Body of pancreas (tissue), 4 donors: ENCODE results near the gene ANKS1A. TPM values are rescaled to one million over a fixed set of nuclear protein-coding genes. Genes with fewer than 3 reads are reported as not detected.

ENCODE experiments used
- ATAC-seq: fragments of 150-250 bp; one replicate; pipeline ENCODE4 v1.9.1; 2016
- DNase-seq, 4 donors: peaks; one replicate each; pipeline ENCODE4 v3.0.0-alpha.2; 2019
- H3K27ac ChIP-seq, 4 donors: fragments of 200-600 bp; sonication (generic); 1 replicate in 3 of 4; 2 replicates in 1 of 4; pipeline versions ENCODE4 v1.5.1 to v1.6.1; 2016 to 2019; ENCODE audit warnings: mild to moderate bottlenecking in 1 of 4, mixed read lengths in 1 of 4, moderate library complexity in 1 of 4
- H3K27me3 ChIP-seq, 2 donors: fragments of 200-600 bp; sonication (generic); one replicate each; pipeline ENCODE4 v1.6.0; 2016; ENCODE audit warnings: mild to moderate bottlenecking in 1 of 2
- H3K36me3 ChIP-seq, 2 donors: fragments of 200-600 bp; sonication (generic); replicated peaks in 1 of 2; 2 replicates each; pipeline ENCODE4 v1.5.1; 2016; ENCODE audit warnings: low read depth in 2 of 2; ENCODE audit not compliant: insufficient read depth in 1 of 2
- H3K4me1 ChIP-seq: fragments of 200-600 bp; sonication (generic); one replicate; pipeline ENCODE4 v1.6.0; 2016
- H3K4me3 ChIP-seq, 2 donors: fragments of 200-600 bp; sonication (generic); 1 replicate in 1 of 2; 2 replicates in 1 of 2; pipeline ENCODE4 v1.5.1; 2016 to 2019
- H3K9me3 ChIP-seq, 3 donors: fragments of 200-600 bp; sonication (generic); 1 replicate in 2 of 3; 2 replicates in 1 of 3; pipeline ENCODE4 v1.5.1; 2016
- CTCF ChIP-seq, 7 experiments: fragments of 450-650 bp in 4 of 7; fragments of 200-600 bp in 3 of 7; sonication (generic) in 3 of 7; IDR thresholded peaks; one replicate each; pipeline ENCODE4 v1.5.1; 2016 to 2019; ENCODE audit warnings: antibody characterized with exemption in 7 of 7
- POLR2A ChIP-seq, 3 donors: fragments of 450-650 bp; IDR thresholded peaks; one replicate each; pipeline ENCODE4 v1.6.1; 2016; ENCODE audit warnings: antibody characterized with exemption in 3 of 3, mild to moderate bottlenecking in 2 of 3
- WGBS, 2 donors: methylation state at CpG; one replicate each; pipeline ENCODE4 v1.1.5; 2017; 5-methylcytosine and 5-hydroxymethylcytosine counted together
- intact Hi-C: fragments of 100-400 bp; cut with DNase I; formaldehyde crosslinking; loops from one replicate; pipeline ENCODE4 v1.15.1; 2023
- total RNA-seq, 2 donors: library from RNA; depleted of rRNA; stranded (reverse); fragments of >200 nt; gene quantifications; one replicate each; pipeline ENCODE4 v1.1.0, GENCODE V29; 2016

ANKS1A gene
- total RNA-seq, 2 donors from 2014 or later = 14.3 to 17.1 TPM

GRCh38 chr6:34888514-34888856 lies 570 bp upstream of the ANKS1A start:
- no peak for ATAC-seq

GRCh38 chr6:34890533-34890925 lies 1.5 kb downstream of the ANKS1A start:
- Histone ChIP-seq H3K9me3 (no peaks in the 10 kb centered on the region), H3K27me3 (no peaks in the 10 kb centered on the region), H3K36me3 (no peaks in the 10 kb centered on the region), H3K4me3 (peak overlapping the region in 1 of 2 donors; percentile 75), H3K27ac (peak overlapping the region in 1 of 4 donors; percentile 91), H3K4me1 (peaks cover 46% of the 10 kb centered on the region)
- WGBS, 2 donors = 31 to 45% methylated on average over 7 of the region's 7 CpGs
- ATAC-seq = no peak
- intact Hi-C loops = no loop called here
- TF ChIP-seq POLR2A (IDR thresholded peaks at IDR 0.05) = no peak
- DNase-seq = no peak

More at GRCh38 chr6:34888514-34888856, 570 bp upstream of the ANKS1A start:
- no peak for DNase-seq
- H3K27me3 ChIP-seq = no peaks in the 10 kb centered on the region
- no peaks in the 10 kb centered on the region for H3K36me3 ChIP-seq
- peak overlapping the region; percentile 75 to 88 for H3K4me3 ChIP-seq
- TF ChIP-seq POLR2A (IDR thresholded peaks at IDR 0.05) (no peak), CTCF (IDR thresholded peaks at IDR 0.05) (no peak)
- peaks cover 47% of the 10 kb centered on the region for H3K4me1 ChIP-seq
- intact Hi-C loops = no loop called here
- no peaks in the 10 kb centered on the region for H3K9me3 ChIP-seq
- WGBS, 2 donors = 0 to 1% methylated on average over 5 of the region's 5 CpGs
- H3K27ac ChIP-seq = peak overlapping the region; percentile 80 to 91 (median 84)

- Histone ChIP-seq H3K27ac (no peak overlapping the region), H3K4me3 (no peak overlapping the region), H3K9me3 (no peaks in the 10 kb centered on the region), H3K4me1 (peaks cover 38% of the 10 kb centered on the region), H3K27me3 (no peaks in the 10 kb centered on the region), H3K36me3 (no peaks in the 10 kb centered on the region)
- intact Hi-C loops = no loop called here
- DNase-seq (no peak), ATAC-seq (no peak)
- TF ChIP-seq POLR2A (IDR thresholded peaks at IDR 0.05) (no peak), CTCF (IDR thresholded peaks at IDR 0.05) (no peak)
- WGBS, 2 donors = 97% methylated on average over 2 of the region's 2 CpGs
Measured at GRCh38 chr6:34891296-34891695, 2.2 kb downstream of the ANKS1A start.

- intact Hi-C loops = no loop called here
- Histone ChIP-seq H3K27ac (no peak overlapping the region), H3K4me1 (peaks cover 30% of the 10 kb centered on the region), H3K27me3 (no peaks in the 10 kb centered on the region), H3K9me3 (no peaks in the 10 kb centered on the region), H3K4me3 (no peak overlapping the region), H3K36me3 (no peaks in the 10 kb centered on the region)
- no peak for DNase-seq
- 76% methylated on average over 1 of the region's 1 CpG for WGBS, 2 donors
- ATAC-seq = no peak
- no peak for TF ChIP-seq CTCF (IDR thresholded peaks at IDR 0.05)
- TF ChIP-seq POLR2A (IDR thresholded peaks at IDR 0.05) = no peak
Measured at GRCh38 chr6:34894693-34895092, 5.6 kb downstream of the ANKS1A start.

GRCh38 chr6:34897130-34897529 lies 8.1 kb downstream of the ANKS1A start:
- 81% methylated on average over 1 of the region's 1 CpG for WGBS, 2 donors
- TF ChIP-seq CTCF (IDR thresholded peaks at IDR 0.05) = no peak
- no peak for TF ChIP-seq POLR2A (IDR thresholded peaks at IDR 0.05)
- no peaks in the 10 kb centered on the region for H3K36me3 ChIP-seq
- no peaks in the 10 kb centered on the region for H3K9me3 ChIP-seq
- no peaks in the 10 kb centered on the region for H3K27me3 ChIP-seq
- no peak overlapping the region for H3K27ac ChIP-seq
- H3K4me1 ChIP-seq = peaks cover 28% of the 10 kb centered on the region
- intact Hi-C loops = no loop called here
- no peak for ATAC-seq
- no peak overlapping the region for H3K4me3 ChIP-seq
- no peak for DNase-seq
